Transverse colon (tissue), 3 donors: ENCODE data around the gene PPP1R12B.

ENCODE experiments used
- POLR2A ChIP-seq: fragments of 450-650 bp; IDR thresholded peaks from one replicate; pipeline ENCODE4 v1.6.1; 2016; ENCODE audit warnings: antibody characterized with exemption, mild to moderate bottlenecking, moderate library complexity
- TF ChIP-seq, protein P1 (sequence below), 5 experiments: fragments of 200-600 bp in 3 of 5; fragments of 450-650 bp in 2 of 5; sonication (generic) in 3 of 5; IDR thresholded peaks; 1 replicate in 2 of 5; 2 replicates in 3 of 5; pipeline ENCODE4 v1.5.1; 2016 to 2017; ENCODE audit warnings: antibody characterized with exemption in 5 of 5, inconsistent platforms in 3 of 5, mild to moderate bottlenecking in 2 of 5, moderate library complexity in 1 of 5

DNA sequence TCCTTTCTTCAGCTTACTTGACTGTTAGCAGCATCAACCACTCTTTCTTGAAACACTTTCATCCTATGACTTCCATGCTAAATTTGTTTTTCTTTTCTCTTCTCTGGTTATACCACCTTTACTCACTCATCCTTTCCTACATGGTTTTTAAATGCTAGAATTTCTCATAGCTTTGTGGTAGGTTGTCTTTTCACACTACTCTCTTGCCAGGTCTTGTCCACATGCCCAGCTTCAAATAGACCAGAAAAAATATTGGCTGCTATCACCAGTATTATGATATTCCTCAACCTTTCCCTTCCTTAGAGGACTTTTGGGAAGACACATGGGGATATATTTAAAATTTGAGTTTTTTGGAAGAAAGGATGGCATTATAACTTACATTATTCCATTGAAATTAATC lies 48.8 kb downstream of the PPP1R12B start:
- TF ChIP-seq, protein P1, sequence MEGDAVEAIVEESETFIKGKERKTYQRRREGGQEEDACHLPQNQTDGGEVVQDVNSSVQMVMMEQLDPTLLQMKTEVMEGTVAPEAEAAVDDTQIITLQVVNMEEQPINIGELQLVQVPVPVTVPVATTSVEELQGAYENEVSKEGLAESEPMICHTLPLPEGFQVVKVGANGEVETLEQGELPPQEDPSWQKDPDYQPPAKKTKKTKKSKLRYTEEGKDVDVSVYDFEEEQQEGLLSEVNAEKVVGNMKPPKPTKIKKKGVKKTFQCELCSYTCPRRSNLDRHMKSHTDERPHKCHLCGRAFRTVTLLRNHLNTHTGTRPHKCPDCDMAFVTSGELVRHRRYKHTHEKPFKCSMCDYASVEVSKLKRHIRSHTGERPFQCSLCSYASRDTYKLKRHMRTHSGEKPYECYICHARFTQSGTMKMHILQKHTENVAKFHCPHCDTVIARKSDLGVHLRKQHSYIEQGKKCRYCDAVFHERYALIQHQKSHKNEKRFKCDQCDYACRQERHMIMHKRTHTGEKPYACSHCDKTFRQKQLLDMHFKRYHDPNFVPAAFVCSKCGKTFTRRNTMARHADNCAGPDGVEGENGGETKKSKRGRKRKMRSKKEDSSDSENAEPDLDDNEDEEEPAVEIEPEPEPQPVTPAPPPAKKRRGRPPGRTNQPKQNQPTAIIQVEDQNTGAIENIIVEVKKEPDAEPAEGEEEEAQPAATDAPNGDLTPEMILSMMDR (IDR thresholded peaks at IDR 0.05) = no peak
- no peak for TF ChIP-seq POLR2A
